Superior temporal gyrus (tissue), 1 donor: ENCODE results near the gene ARL16.
A peak's percentile ranks its signal among the peaks of the same experiment; 100 is the strongest.

Experiments used
- DNase-seq: peaks from one replicate; pipeline ENCODE4 v3.0.0-alpha.2; 2016; ENCODE audit errors: extremely low spot score

ARL16 gene

DNA sequence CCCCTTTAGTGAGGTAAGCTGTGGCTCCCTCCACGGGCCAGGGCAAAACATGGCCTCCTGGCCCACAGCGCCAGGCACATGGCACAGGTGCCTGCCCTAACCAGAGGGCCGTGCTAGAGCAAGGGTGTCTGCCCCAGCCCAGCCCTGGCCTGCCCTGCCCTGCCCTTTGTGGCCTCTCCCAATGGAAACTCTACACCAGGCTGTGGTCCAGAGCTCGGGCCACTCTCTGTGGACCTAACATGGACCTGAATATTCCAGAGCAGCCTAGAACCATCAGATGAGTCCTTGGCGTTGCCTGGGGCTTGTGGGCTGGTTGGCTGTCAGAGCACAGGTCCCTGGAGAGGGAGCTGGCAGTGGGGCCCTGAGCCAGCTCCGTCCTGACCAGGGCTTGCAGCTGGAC lies 11.6 kb upstream of the ARL16 start:
- DNase-seq: no peak

DNA sequence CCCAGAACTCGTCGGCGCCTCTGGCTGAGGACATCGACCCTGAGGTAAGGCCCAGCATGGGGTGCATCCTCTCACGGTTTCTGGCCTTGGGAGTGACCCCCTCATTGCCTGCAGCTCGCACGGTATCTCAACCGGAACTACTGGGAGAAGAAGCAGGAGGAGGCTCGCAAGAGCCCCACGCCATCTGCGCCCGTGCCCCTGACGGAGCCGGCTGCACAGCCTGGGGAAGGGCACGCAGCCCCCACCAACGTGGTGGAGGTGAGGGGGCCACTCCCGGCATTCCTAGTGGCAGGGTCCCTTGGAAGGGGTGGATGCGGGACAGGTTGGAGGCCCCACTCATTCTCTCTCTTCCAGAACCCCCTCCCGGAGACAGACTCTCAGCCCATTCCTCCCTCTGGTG lies 11.2 kb upstream of the ARL16 start:
- no peak for DNase-seq

DNA sequence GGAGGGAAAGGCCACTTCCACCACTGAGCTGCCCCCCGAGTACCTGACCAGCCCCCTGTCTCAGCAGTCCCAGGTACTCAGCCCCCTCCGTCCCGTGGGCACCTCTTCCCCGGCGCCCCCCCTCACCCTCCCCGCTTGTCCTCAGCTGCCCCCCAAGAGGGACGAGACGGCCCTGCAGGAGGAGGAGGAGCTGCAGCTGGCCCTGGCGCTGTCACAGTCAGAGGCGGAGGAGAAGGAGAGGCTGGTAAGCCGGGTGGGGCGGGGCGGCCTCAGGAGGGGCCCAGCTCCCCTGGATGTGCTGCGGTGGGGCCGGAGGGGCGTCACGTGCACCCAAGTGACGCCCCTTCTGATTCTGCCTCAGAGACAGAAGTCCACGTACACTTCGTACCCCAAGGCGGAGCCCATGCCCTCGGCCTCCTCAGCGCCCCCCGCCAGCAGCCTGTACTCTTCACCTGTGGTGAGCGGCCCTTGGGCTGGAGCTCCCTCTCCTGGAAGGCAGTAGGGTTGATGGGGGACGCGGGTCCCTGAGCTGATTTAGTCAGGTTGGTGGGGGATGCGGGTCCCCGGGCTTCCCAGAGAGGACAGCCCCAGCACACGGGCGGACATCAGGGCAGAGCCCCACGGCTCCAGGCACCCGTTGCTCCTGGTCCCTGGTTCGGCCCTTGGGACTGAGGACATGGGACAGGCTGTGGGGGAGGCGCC lies 10.1 kb upstream of the ARL16 start:
- DNase-seq: no peak

DNA sequence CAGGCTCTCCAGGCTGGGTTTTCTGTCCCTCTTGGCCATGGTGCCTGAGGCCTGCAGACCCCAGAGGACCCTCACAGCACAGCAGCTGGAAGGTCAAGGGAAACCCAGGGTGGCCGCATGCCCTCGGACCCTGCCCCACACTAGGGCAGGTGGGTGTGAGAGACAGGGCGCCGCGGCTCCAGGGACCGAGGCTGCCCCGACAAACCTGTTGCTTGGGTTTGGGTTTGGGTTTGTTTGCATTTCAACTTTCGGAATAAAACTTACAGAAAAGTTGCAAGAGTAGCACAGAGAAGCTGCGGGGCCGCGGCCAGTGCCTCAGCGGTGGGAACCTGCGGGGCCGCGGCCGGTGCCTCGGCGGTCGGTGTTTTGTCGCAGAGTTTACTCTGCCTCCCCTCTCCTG lies 8.0 kb upstream of the ARL16 start:
- no peak for DNase-seq

DNA sequence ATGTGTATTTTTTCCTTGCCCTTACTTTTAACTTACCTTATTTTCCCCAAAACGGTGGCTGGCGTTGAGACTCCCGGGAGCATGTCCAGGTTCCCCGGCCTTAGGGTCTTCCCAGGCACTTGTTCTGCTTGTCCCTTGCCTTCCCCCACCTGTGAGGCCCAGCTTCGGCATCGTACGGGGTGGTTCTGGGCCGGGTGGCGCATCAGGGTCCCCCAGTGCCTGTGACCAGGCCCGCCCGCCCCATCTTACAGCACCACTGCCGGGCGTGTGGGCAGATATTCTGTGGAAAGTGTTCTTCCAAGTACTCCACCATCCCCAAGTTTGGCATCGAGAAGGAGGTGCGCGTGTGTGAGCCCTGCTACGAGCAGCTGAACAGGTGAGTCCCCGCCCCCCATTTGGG lies 7.6 kb upstream of the ARL16 start:
- DNase-seq: no peak

DNA sequence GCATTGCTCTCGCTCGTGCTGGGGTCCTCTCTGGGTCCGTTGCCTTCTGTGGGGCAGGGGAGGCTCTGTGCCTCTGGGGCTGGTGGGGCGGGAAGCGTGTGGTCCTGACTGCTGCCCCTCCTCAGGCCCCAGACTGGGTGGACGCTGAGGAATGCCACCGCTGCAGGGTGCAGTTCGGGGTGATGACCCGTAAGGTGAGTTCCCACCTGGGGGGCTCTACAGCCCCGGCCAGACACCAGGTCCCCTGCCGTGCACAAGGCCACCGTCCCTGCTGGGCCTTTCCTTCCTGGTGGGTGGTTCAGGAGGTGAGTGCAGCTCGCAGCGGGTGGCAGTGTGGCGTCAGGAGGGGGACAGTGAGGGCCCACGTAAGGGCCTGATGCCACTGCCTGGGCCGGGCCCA lies 7.0 kb upstream of the ARL16 start:
- DNase-seq: no peak

DNA sequence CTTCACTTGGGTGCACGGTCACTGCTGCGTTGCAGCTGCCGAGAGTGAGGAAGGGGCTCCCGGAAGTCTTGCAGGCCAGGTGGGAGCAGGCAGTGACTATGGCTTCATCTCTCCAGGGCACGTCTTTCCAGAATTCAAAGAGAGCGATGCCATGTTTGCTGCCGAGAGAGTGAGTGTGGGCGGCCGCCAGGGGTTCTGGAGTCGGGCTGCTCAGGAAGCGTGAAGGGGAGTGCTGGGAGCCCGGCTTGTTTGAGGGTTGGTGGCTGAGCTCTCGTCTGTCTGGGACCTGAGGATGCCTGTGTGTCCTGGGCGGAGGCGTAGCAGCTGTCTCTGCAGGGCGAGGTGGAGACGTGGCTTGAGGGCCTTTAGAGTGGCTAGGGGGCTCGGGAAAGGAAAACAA lies 6.5 kb upstream of the ARL16 start:
- DNase-seq: no peak

DNA sequence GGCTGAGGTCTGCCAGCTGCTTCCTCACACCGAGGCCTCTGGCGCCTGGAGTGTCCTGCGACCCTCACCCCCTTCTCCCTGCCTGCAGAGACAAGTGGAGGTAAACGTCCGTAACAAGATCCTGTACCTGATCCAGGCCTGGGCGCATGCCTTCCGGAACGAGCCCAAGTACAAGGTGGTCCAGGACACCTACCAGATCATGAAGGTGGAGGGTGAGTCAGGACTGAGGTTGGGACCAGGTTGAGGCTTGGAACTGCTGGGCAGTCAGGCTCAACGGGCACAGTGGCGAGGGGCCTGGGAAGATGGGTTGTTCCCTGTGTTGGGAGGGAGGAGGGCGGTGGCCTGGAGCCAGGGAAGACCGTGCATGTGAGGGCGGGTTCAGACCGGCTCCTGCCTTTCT lies 5.0 kb upstream of the ARL16 start:
- DNase-seq: no peak

DNA sequence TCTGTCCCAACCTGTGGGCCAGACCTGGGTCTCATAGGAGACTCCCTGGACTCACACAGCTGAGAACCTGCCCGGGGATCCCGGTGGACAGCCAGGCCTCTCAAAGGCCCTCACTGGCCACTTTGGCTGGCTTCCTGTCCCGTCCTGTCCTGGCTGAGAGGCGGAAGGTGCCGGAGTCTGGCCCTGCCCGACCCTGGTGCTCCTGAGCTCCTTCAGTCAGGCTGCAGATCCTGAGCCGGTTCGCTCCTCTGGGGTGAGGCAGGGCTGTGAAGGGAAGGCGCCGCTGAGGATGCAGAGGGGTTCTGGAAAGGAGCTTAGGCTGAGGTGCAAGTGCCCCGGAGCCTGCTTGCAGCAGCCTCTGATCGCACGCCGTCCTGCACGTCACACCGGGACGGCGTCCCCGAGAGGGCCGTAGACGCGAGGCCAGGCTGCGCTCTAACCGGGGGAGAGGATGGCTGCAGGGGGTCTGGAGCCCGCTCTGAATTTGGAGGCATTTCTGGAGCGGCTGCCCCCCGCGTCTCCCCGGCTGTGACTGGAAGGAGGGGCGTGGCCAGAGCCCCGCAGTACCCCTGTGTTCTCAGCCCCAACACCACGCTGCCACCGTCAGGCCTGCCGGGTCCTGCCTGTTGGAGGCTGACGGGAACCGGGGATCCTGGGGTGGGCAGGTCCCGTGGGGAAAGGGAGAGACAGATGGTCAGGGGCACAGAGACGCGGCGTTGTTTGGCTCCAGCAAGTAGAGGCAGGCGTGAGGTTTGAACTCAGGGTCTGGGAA lies 4.4 kb upstream of the ARL16 start:
- no peak for DNase-seq

DNA sequence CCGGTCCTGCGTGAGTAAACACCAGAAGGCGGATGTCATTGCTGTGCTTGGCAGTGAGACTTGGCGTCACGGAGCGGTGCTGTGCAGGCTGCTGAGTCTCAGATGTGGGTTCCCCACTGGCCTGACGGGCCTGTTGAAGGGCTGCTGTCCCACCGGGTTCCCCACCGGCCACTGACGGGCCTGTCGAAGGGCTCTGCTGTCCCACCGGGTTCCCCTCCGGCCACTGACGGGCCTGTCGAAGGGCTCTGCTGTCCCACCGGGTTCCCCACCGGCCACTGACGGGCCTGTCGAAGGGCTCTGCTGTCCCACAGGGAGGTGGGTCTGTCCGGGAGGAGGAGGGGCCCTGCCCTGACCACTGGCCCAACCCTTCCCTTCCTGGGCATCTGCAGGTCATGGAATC lies 3.0 kb upstream of the ARL16 start:
- DNase-seq: no peak

DNA sequence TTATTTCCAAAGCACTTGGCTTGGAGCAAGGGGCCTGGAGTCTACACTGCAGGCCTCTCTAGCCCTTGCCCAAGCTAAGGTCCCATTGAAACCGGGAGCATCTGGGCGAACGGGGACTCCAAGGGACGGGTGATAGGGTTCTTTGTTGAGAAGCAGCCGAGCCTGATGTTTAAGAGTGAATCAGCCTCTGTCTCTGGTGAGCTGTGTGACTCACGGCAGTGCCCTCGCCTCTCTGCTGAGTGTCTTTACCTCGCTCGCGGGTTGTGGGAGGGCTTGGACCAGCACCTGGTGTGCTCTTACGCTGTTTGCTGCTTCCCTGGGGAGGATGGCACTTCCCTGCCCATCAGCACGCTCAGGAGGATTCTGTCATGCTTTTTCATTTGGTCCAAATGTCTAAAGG lies 1.5 kb upstream of the ARL16 start:
- DNase-seq: no peak

DNA sequence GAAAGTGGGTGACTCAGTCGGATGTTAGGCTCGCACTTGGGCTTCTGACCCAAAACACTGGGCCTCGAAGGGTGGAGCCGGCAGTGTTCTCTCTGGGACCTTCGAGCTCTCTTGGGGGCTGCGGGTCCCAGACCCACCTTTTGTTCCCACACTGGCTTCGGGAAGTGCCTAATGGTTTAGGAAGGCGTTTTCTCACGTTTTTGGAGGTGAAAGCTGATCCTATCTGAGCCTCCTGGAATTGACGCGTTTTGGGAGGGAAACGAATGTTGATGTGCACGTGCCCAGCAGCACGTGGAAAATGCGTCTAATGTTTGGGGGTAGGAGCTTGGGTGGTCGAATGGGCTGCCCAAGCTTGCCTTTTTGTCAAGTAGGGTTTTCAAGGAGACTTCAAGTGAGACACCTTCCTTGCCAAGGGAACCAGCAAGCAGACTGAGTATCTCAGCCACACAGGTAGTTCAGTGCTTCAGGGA lies 880 bp upstream of the ARL16 start:
- DNase-seq: no peak

DNA sequence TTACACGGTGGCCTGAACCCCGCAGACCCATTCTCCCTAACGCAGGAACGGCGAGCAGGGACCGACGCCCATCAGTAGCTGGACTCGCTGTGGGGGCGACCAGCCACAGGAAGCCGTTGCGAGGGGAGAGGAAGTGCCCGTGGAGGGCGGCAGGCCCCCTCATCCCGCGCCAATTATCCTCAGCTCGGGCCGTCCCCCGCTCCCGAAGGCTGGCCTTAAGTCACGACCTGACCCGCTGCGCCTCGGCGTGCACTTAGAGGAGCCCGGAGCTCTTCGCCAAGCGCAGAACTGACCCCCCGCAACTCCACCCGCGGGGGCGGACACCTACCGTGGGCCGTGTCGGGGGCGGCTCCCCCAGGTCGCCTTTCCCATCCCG lies 401 bp downstream of the ARL16 start:
- no peak for DNase-seq

DNA sequence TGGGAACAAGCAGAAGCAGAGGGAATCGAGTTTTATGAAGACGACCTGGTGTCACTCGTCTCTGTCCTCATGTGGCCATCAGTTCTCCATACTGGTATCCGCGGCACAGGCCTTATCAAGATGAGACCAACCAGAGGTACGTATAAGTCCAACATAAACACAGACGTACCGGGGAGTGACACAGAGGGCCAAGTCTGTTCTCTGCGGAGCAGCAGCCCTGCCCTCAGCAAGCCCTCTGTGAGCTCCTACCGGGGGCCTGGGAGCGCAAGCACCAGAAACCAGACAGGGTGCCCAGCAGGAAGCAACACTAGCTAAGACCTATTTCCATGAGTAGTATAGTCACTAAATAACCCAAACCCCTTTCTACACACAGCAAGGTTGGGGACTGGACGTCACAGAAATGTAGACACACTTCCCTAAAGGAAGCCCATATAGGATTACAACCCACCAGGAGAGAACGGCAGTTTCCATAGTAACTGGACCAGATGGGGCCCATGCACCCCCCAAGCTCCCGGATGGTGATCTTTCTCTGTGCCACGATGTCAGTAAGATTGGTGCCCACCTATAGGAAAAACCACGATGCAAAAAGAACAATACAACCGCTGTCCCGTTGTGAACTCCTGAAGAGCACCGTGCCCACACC lies 911 bp downstream of the ARL16 start:
- DNase-seq: no peak

DNA sequence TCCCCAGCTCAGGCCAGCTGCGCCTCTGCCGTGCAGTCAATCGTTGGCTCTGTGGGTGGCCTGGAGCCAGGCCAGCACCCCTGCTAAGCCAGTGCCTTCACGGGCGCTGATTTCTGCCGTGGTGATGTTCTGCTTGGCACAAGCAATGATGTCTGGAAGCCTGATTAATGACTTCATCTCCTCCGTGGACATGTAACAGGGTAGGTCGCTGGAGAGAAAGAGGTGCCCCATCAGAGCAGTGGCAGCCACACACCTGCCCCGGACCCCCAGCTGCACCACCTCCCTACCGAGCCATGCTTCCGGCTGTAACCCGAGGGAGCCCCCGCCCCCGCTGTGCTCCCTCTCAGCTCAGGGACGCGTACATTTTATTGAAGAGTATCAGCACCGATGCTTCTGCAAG lies 1.9 kb downstream of the ARL16 start:
- no peak for DNase-seq

DNA sequence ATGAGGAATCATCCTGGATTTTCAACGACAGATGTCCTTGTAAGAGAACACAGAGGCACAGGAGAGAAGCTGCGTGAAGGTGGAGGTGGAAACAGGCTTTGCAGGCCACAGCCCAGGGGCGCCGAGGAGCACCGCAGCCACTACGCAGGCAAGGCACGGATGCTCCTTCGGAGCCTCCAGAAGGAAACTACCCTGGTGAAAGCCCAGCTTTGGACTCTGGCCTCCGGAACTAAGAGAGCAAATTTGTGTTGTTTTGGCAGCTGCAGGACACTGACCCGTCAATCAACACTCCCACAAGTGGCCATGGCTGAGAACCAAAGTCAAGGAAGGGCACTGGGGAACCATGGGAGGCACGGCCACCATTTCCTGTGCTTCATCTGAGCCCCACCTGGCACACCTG lies 3.4 kb downstream of the ARL16 start:
- DNase-seq: no peak

DNA sequence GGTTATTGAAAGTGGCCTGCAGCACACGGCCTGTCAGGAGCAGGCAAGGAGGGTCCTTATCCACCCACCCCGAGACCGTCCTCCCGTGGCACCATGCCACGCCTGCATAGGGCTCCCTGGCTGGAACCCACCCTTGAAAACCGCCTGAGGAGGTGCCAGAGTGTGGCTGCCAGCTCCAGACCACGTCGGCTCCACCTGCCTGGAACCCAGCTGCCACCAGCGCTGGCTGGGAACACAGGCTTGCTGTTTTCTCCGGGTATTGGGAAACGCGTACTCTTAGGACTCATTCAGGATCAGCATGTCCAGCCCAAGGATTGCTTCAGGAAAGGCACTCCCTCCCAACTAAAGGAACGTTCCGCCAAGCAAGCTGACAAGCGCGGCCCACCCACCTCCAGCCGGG lies 6.7 kb downstream of the ARL16 start:
- no peak for DNase-seq

DNA sequence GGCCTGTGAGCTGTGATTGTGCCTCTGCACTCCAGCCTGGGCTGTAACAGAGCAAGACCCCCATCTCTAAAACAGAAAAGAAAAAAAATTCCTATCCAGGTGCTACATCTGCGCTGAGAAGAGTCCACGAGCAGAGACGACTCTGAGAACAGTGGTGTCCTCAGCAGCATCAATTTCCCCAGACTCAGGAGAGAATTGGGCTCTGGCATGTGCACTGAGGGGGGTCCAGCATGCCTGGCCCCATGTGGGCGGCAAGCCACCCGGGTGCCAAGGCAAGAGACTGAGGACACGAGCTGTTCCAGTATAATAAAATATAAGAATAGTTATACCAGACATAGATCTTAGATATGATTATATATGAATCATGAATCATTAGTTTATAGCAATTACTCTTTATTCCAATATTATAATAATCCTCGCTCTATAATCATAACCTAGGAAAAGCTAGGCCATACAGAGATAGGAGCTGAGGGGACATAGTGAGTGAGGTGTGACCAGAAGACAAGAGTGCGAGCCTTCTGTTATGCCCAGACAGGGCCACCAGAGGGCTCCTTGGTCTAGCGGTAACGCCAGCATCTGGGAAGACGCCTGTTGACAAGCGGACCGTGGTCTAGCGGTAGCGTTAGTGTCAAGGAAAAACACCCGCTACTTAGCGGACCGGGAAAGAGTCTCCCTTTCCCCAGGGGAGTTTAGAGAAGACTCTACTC lies 7.9 kb downstream of the ARL16 start:
- peak; percentile 29 for DNase-seq

DNA sequence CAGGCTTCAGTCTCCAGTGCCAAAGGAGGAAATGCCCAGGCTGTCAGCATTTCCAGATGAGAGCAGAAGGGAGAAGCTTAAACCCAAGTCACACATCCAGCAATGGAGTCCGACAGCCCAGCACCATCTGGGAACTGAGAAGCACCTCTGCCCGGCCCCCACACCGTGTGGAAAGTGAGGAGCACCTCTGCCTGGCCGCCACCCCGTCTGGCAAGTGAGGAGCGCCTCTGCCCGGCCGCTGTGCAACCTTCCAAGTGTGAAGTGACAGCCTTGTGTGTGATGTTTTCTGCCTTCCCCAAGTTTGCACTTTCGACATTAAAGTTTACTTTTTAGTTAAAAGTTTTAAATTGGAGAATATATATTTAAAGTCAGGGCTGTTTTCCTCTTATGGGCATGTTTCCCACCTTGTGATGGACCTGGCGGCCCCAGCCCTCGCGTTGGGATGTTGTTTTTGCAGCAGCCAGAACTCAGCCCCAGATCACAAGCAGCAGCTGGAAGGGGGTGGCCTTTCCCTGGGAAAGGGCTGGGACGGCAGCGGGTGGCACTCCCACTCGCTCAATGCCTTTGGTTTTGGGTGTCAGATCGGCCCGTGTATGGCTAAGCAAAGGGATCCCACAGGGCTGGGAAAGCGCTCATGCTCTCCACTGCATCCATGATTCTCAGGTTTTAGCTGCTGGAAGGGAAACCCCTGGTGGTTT lies 9.9 kb downstream of the ARL16 start:
- DNase-seq: no peak

DNA sequence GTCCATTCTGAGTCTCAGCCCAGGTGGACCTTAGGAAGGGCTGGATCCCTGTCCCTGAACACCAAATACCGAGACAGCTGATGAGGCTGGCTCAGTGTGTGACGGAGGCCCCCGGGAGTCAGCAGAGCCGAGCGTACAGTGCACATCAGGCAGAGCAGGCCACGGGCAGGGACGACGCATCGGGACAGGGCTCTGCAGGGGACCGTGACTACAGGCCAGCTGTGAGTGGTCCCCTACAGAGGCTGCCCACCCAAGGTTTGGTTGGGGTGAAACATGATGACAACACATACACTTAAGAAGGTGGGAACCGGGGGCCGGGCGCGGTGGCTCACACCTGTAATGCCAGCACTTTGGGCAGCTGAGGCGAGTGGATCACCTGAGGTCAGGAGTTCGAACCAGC lies 10.6 kb downstream of the ARL16 start:
- DNase-seq: no peak

DNA sequence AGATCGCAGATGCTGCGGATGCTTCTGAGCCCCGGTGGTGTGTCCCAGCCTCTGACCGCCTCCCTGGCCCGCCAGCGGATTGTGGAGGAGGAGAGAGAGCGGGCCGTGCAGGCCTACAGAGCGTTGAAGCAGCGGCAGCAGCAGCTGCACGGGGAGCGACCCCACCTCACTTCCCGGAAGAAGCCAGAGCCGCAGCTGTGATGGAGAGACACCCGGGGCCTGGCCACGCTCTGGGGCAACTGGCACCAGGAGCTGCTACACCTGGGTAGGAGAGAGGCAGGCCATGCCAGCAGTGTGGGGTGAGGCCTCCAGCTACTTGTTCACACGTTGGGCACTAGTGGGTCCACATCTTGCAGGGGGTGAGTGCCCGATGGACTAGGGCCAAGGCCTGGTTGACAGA lies 11.1 kb downstream of the ARL16 start:
- DNase-seq: no peak

DNA sequence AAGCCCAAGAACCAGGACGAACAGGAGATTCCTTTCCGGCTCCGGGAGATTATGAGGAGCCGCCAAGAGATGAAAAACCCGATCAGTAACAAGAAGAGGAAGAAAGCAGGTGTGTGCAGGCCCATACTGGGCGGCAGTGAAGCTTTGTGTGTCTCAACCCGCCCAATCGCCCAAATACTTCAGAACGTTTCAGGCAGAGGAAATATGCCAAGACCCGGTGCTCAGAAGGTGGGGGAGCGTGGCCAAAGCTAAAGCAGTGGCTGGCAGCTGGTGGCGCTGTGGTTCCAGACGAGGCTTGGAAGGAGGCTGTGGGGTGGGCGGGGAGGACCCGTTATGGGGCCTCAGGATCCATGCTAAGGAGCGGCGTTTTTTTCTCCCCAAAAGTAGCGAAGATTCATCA lies 15.8 kb downstream of the ARL16 start:
- DNase-seq: no peak
